ENCODE data around the gene CCDC85C. TPM values are rescaled to one million over a fixed set of nuclear protein-coding genes. Genes with fewer than 3 reads are reported as not detected.

The CCDC85C gene
- 9.6 and 10.6 TPM in 2 replicates for polyA plus RNA-seq (2012; rRNA removed)
- polyA plus RNA-seq (2012; cell fraction: cytosol; rRNA removed), result 5.3 and 8.4 TPM in 2 replicates
- 12.9 and 13.1 TPM in 2 replicates for polyA plus RNA-seq (2012; cell fraction: nucleus; rRNA removed)

GRCh38 chr14:99603471-99604277, at the start of gene CCDC85C:
Gene CCDC85C (minus strand): TSS chr14:99604207. CDS start chr14:99603959, 248 bp downstream.
- H3K27me3 ChIP-seq (ENCODE audit: insufficient read depth), result no peaks in the 10 kb centered on the region
- no peaks in the 10 kb centered on the region for H3K9me3 ChIP-seq
- TF ChIP-seq MAX (IDR thresholded peaks at IDR 0.05; ENCODE audit: low read depth), result peak; percentile 82
- no peak for TF ChIP-seq POLR2AphosphoS5 (IDR thresholded peaks at IDR 0.05; ENCODE audit: low read depth, low read length)
- TF ChIP-seq YY1 (IDR thresholded peaks at IDR 0.05; ENCODE audit: low read depth), result no peak
- DNase-seq, result no peak
- no peaks in the 10 kb centered on the region for H3F3A ChIP-seq (replicated peaks; ENCODE audit: insufficient read depth)
- H3K27ac ChIP-seq (ENCODE audit: low read depth in 2 of 2, low read length in 1 of 2), result peak within 1 kb of the TSS; percentile 82 to 96
- no peaks in the 10 kb centered on the region for H3K9me2 ChIP-seq
- peak within 1 kb of the TSS; percentile 89 to 90 for H3K4me3 ChIP-seq (ENCODE audit: low read depth in 2 of 2, low read length in 1 of 2)
- no peaks in the 10 kb centered on the region for H3K36me3 ChIP-seq (replicated peaks in 1 of 2; ENCODE audit: control insufficient read depth in 1 of 2, insufficient read depth in 2 of 2, low read length in 1 of 2)
- peaks cover 50% of the 10 kb centered on the region for H3K79me2 ChIP-seq (ENCODE audit: insufficient read depth)
- POLR2A ChIA-PET, result interaction anchor here (1.1 to 3.5 kb wide), 6 partner anchors 10 to 63 kb away, joined by 4 to 19 read pairs (median 6); no protein-coding TSS in a partner anchor
- H3K4me1 ChIP-seq (ENCODE audit: control insufficient read depth in 1 of 2, insufficient read depth in 2 of 2, low read depth in 1 of 2, low read length in 1 of 2), result peaks cover 22 to 59% of the 10 kb centered on the region in 2 experiments
- WGBS (ENCODE audit: low lambda C conversion rate), result 27% methylated on average over 3 of the region's 128 CpGs
- CTCF ChIA-PET, result interaction anchor here (0.6 to 4.9 kb wide), 13 partner anchors 9 to 214 kb away, joined by 3 to 37 read pairs (median 5); no protein-coding TSS in a partner anchor
- H4K20me1 ChIP-seq (ENCODE audit: insufficient read depth), result peaks cover 41% of the 10 kb centered on the region
- peak within 1 kb of the TSS; percentile 82 for H2AFZ ChIP-seq (ENCODE audit: low read depth)
- H3K9ac ChIP-seq, result peak within 1 kb of the TSS; percentile 95
- H3K4me2 ChIP-seq, result peak within 1 kb of the TSS; percentile 97

GRCh38 chr14:99651953-99652746, 48.1 kb upstream of the CCDC85C start:
- no peak overlapping the region for H3K9ac ChIP-seq
- no peak overlapping the region for H3K4me2 ChIP-seq
- no peak overlapping the region for H3K4me3 ChIP-seq (ENCODE audit: low read depth in 2 of 2, low read length in 1 of 2)
- no peaks in the 10 kb centered on the region for H3K9me2 ChIP-seq
- no peaks in the 10 kb centered on the region; a peak in 1 of 4 replicates for H3K4me1 ChIP-seq (ENCODE audit: control insufficient read depth in 1 of 2, insufficient read depth in 2 of 2, low read depth in 1 of 2, low read length in 1 of 2)
- no peak for DNase-seq
- peaks cover 5% of the 10 kb centered on the region for H3F3A ChIP-seq (replicated peaks; ENCODE audit: insufficient read depth)
- no peaks in the 10 kb centered on the region for H3K9me3 ChIP-seq
- H3K79me2 ChIP-seq (ENCODE audit: insufficient read depth), result no peaks in the 10 kb centered on the region
- H2AFZ ChIP-seq (ENCODE audit: low read depth), result no peak overlapping the region
- ChIA-PET POLR2A (no interaction called here), CTCF (interaction anchor here (0.6 kb wide), 1 partner anchor 218 kb away, joined by 3 read pairs; no protein-coding TSS in a partner anchor)
- no peaks in the 10 kb centered on the region for H4K20me1 ChIP-seq (ENCODE audit: insufficient read depth)
- WGBS (ENCODE audit: low lambda C conversion rate), result 86% methylated on average over 11 of the region's 32 CpGs
- H3K36me3 ChIP-seq (replicated peaks in 1 of 2; ENCODE audit: control insufficient read depth in 1 of 2, insufficient read depth in 2 of 2, low read length in 1 of 2), result no peaks in the 10 kb centered on the region
- no peak for TF ChIP-seq EZH2phosphoT487 (IDR thresholded peaks at IDR 0.05; ENCODE audit: borderline replicate concordance, low read depth)
- TF ChIP-seq ELF1 (IDR thresholded peaks at IDR 0.05), result no peak
- no peak for TF ChIP-seq TEAD4 (IDR thresholded peaks at IDR 0.05; ENCODE audit: borderline replicate concordance, insufficient read depth)
- no peak for TF ChIP-seq FOXJ3 (CRISPR knock-in tag; IDR thresholded peaks at IDR 0.05)
- no peak for TF ChIP-seq ZBTB33 (IDR thresholded peaks at IDR 0.05; ENCODE audit: borderline replicate concordance, low read depth)
- no peak for TF ChIP-seq RFX5 (IDR thresholded peaks at IDR 0.05; ENCODE audit: low read length)
- TF ChIP-seq USF2 (IDR thresholded peaks at IDR 0.05; ENCODE audit: borderline replicate concordance, low read depth, low read length), result no peak
- TF ChIP-seq PBX3 (IDR thresholded peaks at IDR 0.05), result no peak
- no peak for TF ChIP-seq YY1 (IDR thresholded peaks at IDR 0.05; ENCODE audit: low read depth)
- TF ChIP-seq GABPA (IDR thresholded peaks at IDR 0.05; ENCODE audit: low read depth), result no peak
- TF ChIP-seq POLR2AphosphoS5 (IDR thresholded peaks at IDR 0.05; ENCODE audit: low read depth, low read length), result no peak
- TF ChIP-seq RAD21 (IDR thresholded peaks at IDR 0.05; ENCODE audit: low read length), result no peak
- TF ChIP-seq NRF1 (IDR thresholded peaks at IDR 0.05; ENCODE audit: low read depth, low read length), result no peak
- TF ChIP-seq JUND (IDR thresholded peaks at IDR 0.05), result no peak
- TF ChIP-seq MEF2A (IDR thresholded peaks at IDR 0.05; ENCODE audit: borderline replicate concordance, low read depth), result no peak
- H3K27me3 ChIP-seq (ENCODE audit: insufficient read depth), result no peaks in the 10 kb centered on the region
- H3K27ac ChIP-seq (ENCODE audit: low read depth in 2 of 2, low read length in 1 of 2), result no peak overlapping the region
